ENCODE measurements around the gene CLTC. TPM values are rescaled to one million over a fixed set of nuclear protein-coding genes. Genes with fewer than 3 reads are reported as not detected.

The CLTC gene
- total and polyA plus RNA-seq, 2 of the 13 experiments (the other 11 are each of a cell fraction or from before 2014, with no cell fraction given): 134 to 283 TPM

- H3K9me3 ChIP-seq (ENCODE audit: low read length): no peaks in the 10 kb centered on the region
- FAIRE-seq (no peak), DNase-seq (ENCODE audit: low spot score) (peak; percentile 36), ATAC-seq (no peak; the same call in 2 of the 3 replicates)
- in situ Hi-C loops (cut with HindIII; ENCODE audit: extremely low pct_ligation_motif_present, low pct_unique_long_range_greater_than_20kb) (no loop called here), intact Hi-C loops (cut with micrococcal nuclease; ENCODE audit: unreplicated experiment) (no loop called here)
- H3K27me3 ChIP-seq (ENCODE audit: control insufficient read depth in 1 of 2, insufficient read depth in 2 of 2, low read length in 2 of 2): no peaks in the 10 kb centered on the region
- ChIA-PET CTCF (ENCODE audit: low intra/inter-chr PET ratio, low total read pairs) (no interaction called here), POLR2A (interaction anchor here (4.2 kb wide), 1 partner anchor 16 kb away, joined by 20 read pairs; the partner anchor contains the start of genes PTRH2 and VMP1)
- WGBS (ENCODE audit: low lambda C conversion rate): 96% methylated on average over 1 of the region's 1 CpG
- BruUV-seq (replicated peaks): no TSS peak
- peaks cover 81% of the 10 kb centered on the region for H3K4me1 ChIP-seq (ENCODE audit: insufficient read depth, low read length)
- H3K9ac ChIP-seq (ENCODE audit: insufficient read depth, low read depth, low read length): no peak overlapping the region
- H3K4me3 ChIP-seq (replicated peaks in 1 of 3; ENCODE audit: insufficient read depth in 1 of 3, low read depth in 2 of 3, low read length in 3 of 3): no peak overlapping the region
- peaks cover 88% of the 10 kb centered on the region for H3K79me2 ChIP-seq (ENCODE audit: insufficient read depth, low read length)
- H3K4me2 ChIP-seq (ENCODE audit: low read depth, low read length): peak overlapping the region; percentile 46
- H3K36me3 ChIP-seq (replicated peaks in 1 of 2; ENCODE audit: control insufficient read depth in 1 of 2, insufficient read depth in 2 of 2, low read length in 2 of 2): peaks cover 0 to 2% of the 10 kb centered on the region in 2 experiments; a peak in 1 of 5 replicates
- H3K27ac ChIP-seq (ENCODE audit: extremely low read length, insufficient read depth, low read length): peak overlapping the region; percentile 33
- H2AFZ ChIP-seq (ENCODE audit: low read length): no peak overlapping the region
- no peaks in the 10 kb centered on the region for H4K20me1 ChIP-seq (ENCODE audit: insufficient read depth, low read length)
- TF ChIP-seq NFIB (CRISPR knock-in tag; IDR thresholded peaks at IDR 0.05; ENCODE audit: borderline replicate concordance) (no peak), ZNF878 (CRISPR knock-in tag; IDR thresholded peaks at IDR 0.05) (no peak), ASH2L (IDR thresholded peaks at IDR 0.05; ENCODE audit: insufficient read length, low read depth, low read length) (peak; percentile 24), BHLHE40 (IDR thresholded peaks at IDR 0.05; ENCODE audit: low read length) (no peak), ZNF367 (CRISPR knock-in tag; IDR thresholded peaks at IDR 0.05; ENCODE audit: borderline replicate concordance) (no peak), POLR2A (IDR thresholded peaks at IDR 0.05; ENCODE audit: insufficient read depth in 1 of 2, low read depth in 2 of 2, low read length in 2 of 2) (no peak), NKX3-1 (CRISPR knock-in tag; IDR thresholded peaks at IDR 0.05) (no peak), ZNF652 (CRISPR knock-in tag; IDR thresholded peaks at IDR 0.05; ENCODE audit: borderline replicate concordance, low read depth) (no peak), MYNN (CRISPR knock-in tag; IDR thresholded peaks at IDR 0.05; ENCODE audit: low read depth) (no peak), ZNF678 (CRISPR knock-in tag; IDR thresholded peaks at IDR 0.05) (0 out of 2 replicates have a peak, but pooled peaks have one; percentile 35), AGO1 (IDR thresholded peaks at IDR 0.05; ENCODE audit: low read depth, low read length, poor library complexity, severe bottlenecking) (no peak), ZNF775 (CRISPR knock-in tag; IDR thresholded peaks at IDR 0.05; ENCODE audit: borderline replicate concordance) (peak; percentile 77; the same call in 1 of the 2 replicates), ZNF317 (CRISPR knock-in tag; IDR thresholded peaks at IDR 0.05) (no peak)
- TF ChIP-seq, protein P1, sequence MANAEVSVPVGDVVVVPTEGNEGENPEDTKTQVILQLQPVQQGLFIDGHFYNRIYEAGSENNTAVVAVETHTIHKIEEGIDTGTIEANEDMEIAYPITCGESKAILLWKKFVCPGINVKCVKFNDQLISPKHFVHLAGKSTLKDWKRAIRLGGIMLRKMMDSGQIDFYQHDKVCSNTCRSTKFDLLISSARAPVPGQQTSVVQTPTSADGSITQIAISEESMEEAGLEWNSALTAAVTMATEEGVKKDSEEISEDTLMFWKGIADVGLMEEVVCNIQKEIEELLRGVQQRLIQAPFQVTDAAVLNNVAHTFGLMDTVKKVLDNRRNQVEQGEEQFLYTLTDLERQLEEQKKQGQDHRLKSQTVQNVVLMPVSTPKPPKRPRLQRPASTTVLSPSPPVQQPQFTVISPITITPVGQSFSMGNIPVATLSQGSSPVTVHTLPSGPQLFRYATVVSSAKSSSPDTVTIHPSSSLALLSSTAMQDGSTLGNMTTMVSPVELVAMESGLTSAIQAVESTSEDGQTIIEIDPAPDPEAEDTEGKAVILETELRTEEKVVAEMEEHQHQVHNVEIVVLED (CRISPR knock-in tag; IDR thresholded peaks at IDR 0.05; ENCODE audit: borderline replicate concordance): no peak
- TF ChIP-seq, protein P2, sequence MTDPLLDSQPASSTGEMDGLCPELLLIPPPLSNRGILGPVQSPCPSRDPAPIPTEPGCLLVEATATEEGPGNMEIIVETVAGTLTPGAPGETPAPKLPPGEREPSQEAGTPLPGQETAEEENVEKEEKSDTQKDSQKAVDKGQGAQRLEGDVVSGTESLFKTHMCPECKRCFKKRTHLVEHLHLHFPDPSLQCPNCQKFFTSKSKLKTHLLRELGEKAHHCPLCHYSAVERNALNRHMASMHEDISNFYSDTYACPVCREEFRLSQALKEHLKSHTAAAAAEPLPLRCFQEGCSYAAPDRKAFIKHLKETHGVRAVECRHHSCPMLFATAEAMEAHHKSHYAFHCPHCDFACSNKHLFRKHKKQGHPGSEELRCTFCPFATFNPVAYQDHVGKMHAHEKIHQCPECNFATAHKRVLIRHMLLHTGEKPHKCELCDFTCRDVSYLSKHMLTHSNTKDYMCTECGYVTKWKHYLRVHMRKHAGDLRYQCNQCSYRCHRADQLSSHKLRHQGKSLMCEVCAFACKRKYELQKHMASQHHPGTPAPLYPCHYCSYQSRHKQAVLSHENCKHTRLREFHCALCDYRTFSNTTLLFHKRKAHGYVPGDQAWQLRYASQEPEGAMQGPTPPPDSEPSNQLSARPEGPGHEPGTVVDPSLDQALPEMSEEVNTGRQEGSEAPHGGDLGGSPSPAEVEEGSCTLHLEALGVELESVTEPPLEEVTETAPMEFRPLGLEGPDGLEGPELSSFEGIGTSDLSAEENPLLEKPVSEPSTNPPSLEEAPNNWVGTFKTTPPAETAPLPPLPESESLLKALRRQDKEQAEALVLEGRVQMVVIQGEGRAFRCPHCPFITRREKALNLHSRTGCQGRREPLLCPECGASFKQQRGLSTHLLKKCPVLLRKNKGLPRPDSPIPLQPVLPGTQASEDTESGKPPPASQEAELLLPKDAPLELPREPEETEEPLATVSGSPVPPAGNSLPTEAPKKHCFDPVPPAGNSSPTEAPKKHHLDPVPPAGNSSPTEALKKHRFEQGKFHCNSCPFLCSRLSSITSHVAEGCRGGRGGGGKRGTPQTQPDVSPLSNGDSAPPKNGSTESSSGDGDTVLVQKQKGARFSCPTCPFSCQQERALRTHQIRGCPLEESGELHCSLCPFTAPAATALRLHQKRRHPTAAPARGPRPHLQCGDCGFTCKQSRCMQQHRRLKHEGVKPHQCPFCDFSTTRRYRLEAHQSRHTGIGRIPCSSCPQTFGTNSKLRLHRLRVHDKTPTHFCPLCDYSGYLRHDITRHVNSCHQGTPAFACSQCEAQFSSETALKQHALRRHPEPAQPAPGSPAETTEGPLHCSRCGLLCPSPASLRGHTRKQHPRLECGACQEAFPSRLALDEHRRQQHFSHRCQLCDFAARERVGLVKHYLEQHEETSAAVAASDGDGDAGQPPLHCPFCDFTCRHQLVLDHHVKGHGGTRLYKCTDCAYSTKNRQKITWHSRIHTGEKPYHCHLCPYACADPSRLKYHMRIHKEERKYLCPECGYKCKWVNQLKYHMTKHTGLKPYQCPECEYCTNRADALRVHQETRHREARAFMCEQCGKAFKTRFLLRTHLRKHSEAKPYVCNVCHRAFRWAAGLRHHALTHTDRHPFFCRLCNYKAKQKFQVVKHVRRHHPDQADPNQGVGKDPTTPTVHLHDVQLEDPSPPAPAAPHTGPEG (CRISPR knock-in tag; IDR thresholded peaks at IDR 0.05): no peak
Measured at GRCh38 chr17:59723607-59724006, 103.9 kb downstream of the CLTC start.
